CD4-positive, alpha-beta T cell (primary cell): ENCODE results near the gene CLDN10. TPM values are rescaled to one million over a fixed set of nuclear protein-coding genes. Genes with fewer than 3 reads are reported as not detected.

Experiments
- ATAC-seq: fragments of 200-7000 bp; cut with Tn5 transposase; one replicate; pipeline ENCODE4 v1.10.0; 2022; ENCODE audit warnings: mild to moderate bottlenecking; ENCODE audit not compliant: poor library complexity
- CTCF ChIA-PET: fragments of 350-600 bp; sonication (Branson Sonifier 250); formaldehyde crosslinking; loops from one replicate; lab custom pipeline; 2021; ENCODE audit warnings: antibody characterized with exemption, inconsistent platforms; lab: Charles Lee
- POLR2A ChIA-PET: fragments of 350-600 bp; sonication (Branson Sonifier 250); formaldehyde crosslinking; loops from one replicate; lab custom pipeline; 2021; ENCODE audit warnings: antibody characterized with exemption, inconsistent platforms; lab: Charles Lee
- DNase-seq, 14 experiments: peaks; one replicate each; pipeline ENCODE4 v3.0.0-alpha.2; 2013 to 2020; ENCODE audit warnings: mixed read lengths in 2 of 14
- H3K27ac ChIP-seq, 2 donors: one replicate each; pipeline versions ENCODE4 v1.5.1 to v1.7.0; 2013; ENCODE audit warnings: low read length in 2 of 2, low read depth in 1 of 2, mild to moderate bottlenecking in 1 of 2
- H3K27me3 ChIP-seq, 2 experiments: 1 replicate in 1 of 2; 2 replicates in 1 of 2; pipeline versions ENCODE4 v1.6.1 to v1.7.0; 2013; ENCODE audit warnings: low read length in 2 of 2, control low read depth in 1 of 2, mild to moderate bottlenecking in 1 of 2, moderate library complexity in 1 of 2; ENCODE audit not compliant: insufficient read depth in 2 of 2, control insufficient read depth in 1 of 2
- H3K36me3 ChIP-seq: one replicate; pipeline ENCODE4 v1.6.1; 2013; ENCODE audit warnings: low read length, control low read depth; ENCODE audit not compliant: insufficient read depth
- H3K4me1 ChIP-seq: one replicate; pipeline ENCODE4 v1.6.1; 2013; ENCODE audit warnings: low read length, control low read depth; ENCODE audit not compliant: insufficient read depth
- H3K4me3 ChIP-seq: one replicate; pipeline ENCODE4 v1.5.1; 2013; ENCODE audit warnings: mild to moderate bottlenecking, low read length, moderate library complexity
- H3K9me3 ChIP-seq, 2 experiments: 1 replicate in 1 of 2; 2 replicates in 1 of 2; pipeline versions ENCODE4 v1.6.1 to v1.7.0; 2013; ENCODE audit warnings: low read length in 2 of 2, mild to moderate bottlenecking in 2 of 2, control low read depth in 1 of 2, moderate library complexity in 1 of 2; ENCODE audit not compliant: control insufficient read depth in 1 of 2, insufficient read depth in 1 of 2
- H3K27ac Mint-ChIP-seq: one replicate; pipeline ENCODE4 v1.8.0; 2020; ENCODE audit warnings: mixed read lengths
- H3K27me3 Mint-ChIP-seq: one replicate; pipeline ENCODE4 v1.8.0; 2021; ENCODE audit warnings: mixed read lengths
- H3K36me3 Mint-ChIP-seq: one replicate; pipeline ENCODE4 v1.8.0; 2021; ENCODE audit warnings: low read depth, mixed read lengths
- H3K4me1 Mint-ChIP-seq: one replicate; pipeline ENCODE4 v1.8.0; 2021; ENCODE audit warnings: low read depth, mixed read lengths
- H3K4me3 Mint-ChIP-seq: one replicate; pipeline ENCODE4 v1.8.0; 2020; ENCODE audit warnings: mild to moderate bottlenecking, mixed read lengths
- H3K9me3 Mint-ChIP-seq: one replicate; pipeline ENCODE4 v1.8.0; 2020; ENCODE audit warnings: mixed read lengths
- CTCF ChIP-seq: fragments of 200-600 bp; IDR thresholded peaks from one replicate; pipeline ENCODE4 v1.8.0; 2022; ENCODE audit warnings: antibody characterized with exemption, mild to moderate bottlenecking
- intact Hi-C, 2 experiments: fragments of 100-400 bp; cut with DNase I in 1 of 2; cut with micrococcal nuclease in 1 of 2; formaldehyde crosslinking; loops; one replicate each; pipeline versions ENCODE4 v1.15.1 to v1.9.0; 2023 to 2025; cut with DNase I, micrococcal nuclease
- total RNA-seq, 174 experiments: library from RNA in 2 of 174; stranded (reverse) in 2 of 174; gene quantifications; one replicate each; pipeline ENCODE4 v1.2.3 and lab custom pipeline; 2021 to 2026

Gene CLDN10
- total RNA-seq, 2 experiments from 2014 or later: not detected

- H3K36me3 ChIP-seq: no peaks in the 10 kb centered on the region
- H3K36me3 Mint-ChIP-seq: no peaks in the 10 kb centered on the region
- H3K4me1 ChIP-seq: no peaks in the 10 kb centered on the region
- H3K27me3 Mint-ChIP-seq: peaks cover 25% of the 10 kb centered on the region
- H3K9me3 Mint-ChIP-seq: no peaks in the 10 kb centered on the region
- peaks cover 2 to 4% of the 10 kb centered on the region in 2 experiments for H3K27me3 ChIP-seq
- H3K4me3 ChIP-seq: no peak overlapping the region
- no peak overlapping the region for H3K4me3 Mint-ChIP-seq
- ChIA-PET CTCF (no interaction called here), POLR2A (no interaction called here)
- no peaks in the 10 kb centered on the region for H3K4me1 Mint-ChIP-seq
- H3K27ac Mint-ChIP-seq: no peak overlapping the region
- intact Hi-C loops: no loop called here
- no peak overlapping the region for H3K27ac ChIP-seq
- ATAC-seq (no peak), DNase-seq (no peak)
- H3K9me3 ChIP-seq: no peaks in the 10 kb centered on the region
- no peak for TF ChIP-seq CTCF
Measured at GRCh38 chr13:95570016-95570415, 17.5 kb downstream of the CLDN10 start.

- H3K9me3 Mint-ChIP-seq: no peaks in the 10 kb centered on the region
- H3K36me3 ChIP-seq: no peaks in the 10 kb centered on the region
- H3K27ac ChIP-seq: no peak overlapping the region
- no peak overlapping the region for H3K4me3 ChIP-seq
- peaks cover 25% of the 10 kb centered on the region for H3K27me3 Mint-ChIP-seq
- ChIA-PET CTCF (no interaction called here), POLR2A (no interaction called here)
- H3K4me1 ChIP-seq: no peaks in the 10 kb centered on the region
- no peak for DNase-seq
- no peak overlapping the region for H3K27ac Mint-ChIP-seq
- intact Hi-C loops: no loop called here
- H3K36me3 Mint-ChIP-seq: no peaks in the 10 kb centered on the region
- H3K27me3 ChIP-seq: peaks cover 2 to 4% of the 10 kb centered on the region in 2 experiments
- H3K4me1 Mint-ChIP-seq: no peaks in the 10 kb centered on the region
- ATAC-seq: no peak
- TF ChIP-seq CTCF: no peak
- H3K9me3 ChIP-seq: no peaks in the 10 kb centered on the region
- H3K4me3 Mint-ChIP-seq: no peak overlapping the region
Measured at GRCh38 chr13:95571941-95572340, 19.4 kb downstream of the CLDN10 start.

DNA sequence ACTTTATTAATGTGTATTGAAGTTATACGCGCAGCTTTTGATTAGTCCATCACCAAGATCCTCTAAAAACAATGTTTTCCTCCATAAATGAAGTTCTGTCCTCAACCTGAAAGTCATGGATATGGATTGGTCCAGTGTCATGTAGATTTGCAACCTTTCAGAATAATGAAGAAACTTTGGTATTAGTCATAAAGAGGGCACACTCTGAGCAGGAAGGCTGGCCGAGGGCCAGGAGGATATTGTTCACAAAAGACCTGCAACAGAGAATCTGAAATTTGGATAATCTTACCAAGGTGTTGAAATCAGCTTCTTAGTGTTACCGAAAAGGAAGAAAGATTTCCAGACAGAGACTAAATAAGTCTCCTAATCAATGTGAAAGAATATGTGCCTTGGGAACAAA is 20.7 kb downstream of the CLDN10 start:
- POLR2A ChIA-PET: no interaction called here
- peaks cover 2 to 4% of the 10 kb centered on the region in 2 experiments for H3K27me3 ChIP-seq
- H3K36me3 ChIP-seq: no peaks in the 10 kb centered on the region
- no peak for ATAC-seq
- H3K4me1 ChIP-seq: no peaks in the 10 kb centered on the region
- intact Hi-C loops: no loop called here
- no peak for DNase-seq
- H3K27ac Mint-ChIP-seq: no peak overlapping the region
- CTCF ChIA-PET: no interaction called here
- no peak overlapping the region for H3K27ac ChIP-seq
- no peaks in the 10 kb centered on the region for H3K9me3 ChIP-seq
- no peaks in the 10 kb centered on the region for H3K9me3 Mint-ChIP-seq
- no peak overlapping the region for H3K4me3 Mint-ChIP-seq
- no peaks in the 10 kb centered on the region for H3K36me3 Mint-ChIP-seq
- TF ChIP-seq CTCF: no peak
- H3K4me1 Mint-ChIP-seq: no peaks in the 10 kb centered on the region
- no peak overlapping the region for H3K4me3 ChIP-seq
- peaks cover 25% of the 10 kb centered on the region for H3K27me3 Mint-ChIP-seq
